ENCODE measurements around the gene SAPCD2. TPM values are rescaled to one million over a fixed set of nuclear protein-coding genes. Genes with fewer than 3 reads are reported as not detected.

SAPCD2 gene
- total and polyA plus RNA-seq, 2 experiments from 2014 or later = 13.4 to 60.3 TPM

- H3K9me3 Mint-ChIP-seq = no peaks in the 10 kb centered on the region
- peak; percentile 90 for DNase-seq (ENCODE audit: low spot score)
- peak overlapping the region; percentile 16; the same call in 1 of the 3 replicates for H3K4me3 Mint-ChIP-seq
Observed at GRCh38 chr9:137049544-137050449, 20.6 kb downstream of the SAPCD2 start.

More at GRCh38 chr9:137049544-137050449, 20.6 kb downstream of the SAPCD2 start:
- H3K4me1 ChIP-seq (ENCODE audit: insufficient read depth) = peaks cover 5% of the 10 kb centered on the region; the same call in 1 of the 2 replicates
- 0 out of 2 replicates have a peak, but pooled peaks cover 3% of the 10 kb centered on the region for H3K79me2 ChIP-seq (replicated peaks; ENCODE audit: insufficient read depth)
- no peaks in the 10 kb centered on the region for H3K36me3 ChIP-seq (ENCODE audit: insufficient read depth)
- TF ChIP-seq CREB1 (CRISPR knock-in tag; IDR thresholded peaks at IDR 0.05; ENCODE audit: low read depth) (no peak), EZH2 (IDR thresholded peaks at IDR 0.05; ENCODE audit: low read depth, unreplicated experiment) (no peak), STAT1 (IDR thresholded peaks at IDR 0.05; ENCODE audit: unreplicated experiment) (no peak), CTCF (conservative IDR thresholded peaks at IDR 0.05; ENCODE audit: low read depth in 2 of 2) (peak; percentile 48 to 78), EZH2phosphoT487 (IDR thresholded peaks at IDR 0.05; ENCODE audit: unreplicated experiment) (no peak), ZNF462 (CRISPR knock-in tag; IDR thresholded peaks at IDR 0.05) (no peak)
- no peak overlapping the region for H3K27ac ChIP-seq (ENCODE audit: low read depth)
- 0 out of 2 replicates have a peak, but pooled peaks cover 2% of the 10 kb centered on the region for H3F3A ChIP-seq (replicated peaks; ENCODE audit: low read depth)
- H3K27me3 Mint-ChIP-seq (ENCODE audit: insufficient read depth, low read depth, poor library complexity) = peaks cover 56% of the 10 kb centered on the region
- ATAC-seq = peak; percentile 25
- H3K27me3 ChIP-seq (ENCODE audit: insufficient read depth) = peaks cover 58% of the 10 kb centered on the region
- H3K9me2 ChIP-seq (ENCODE audit: insufficient read depth) = no peaks in the 10 kb centered on the region
- no peak overlapping the region for H2AFZ ChIP-seq
- H3K4me2 ChIP-seq = no peak overlapping the region
- peaks cover 6% of the 10 kb centered on the region; the same call in 1 of the 3 replicates for H3K4me1 Mint-ChIP-seq
- no peaks in the 10 kb centered on the region for H3K36me3 Mint-ChIP-seq (ENCODE audit: low read depth)
- no peaks in the 10 kb centered on the region; the same call in 1 of the 2 replicates for H4K20me1 ChIP-seq (replicated peaks; ENCODE audit: insufficient read depth)
- no peak overlapping the region for H3K4me3 ChIP-seq
- H3K27ac Mint-ChIP-seq = no peak overlapping the region
